ENCODE results near the gene COL5A1. TPM values are rescaled to one million over a fixed set of nuclear protein-coding genes. Genes with fewer than 3 reads are reported as not detected.

Gene COL5A1
- total RNA-seq, 1 experiment from 2014 or later, result 10.6 TPM

GRCh38 chr9:134652291-134653225 lies 11.0 kb downstream of the COL5A1 start:
- Histone ChIP-seq H3K27me3 (ENCODE audit: low read length) (no peaks in the 10 kb centered on the region), H3K9me2 (replicated peaks; ENCODE audit: low read length) (no peaks in the 10 kb centered on the region), H3K36me3 (ENCODE audit: low read depth, low read length) (no peaks in the 10 kb centered on the region), H3F3A (ENCODE audit: low read length, unreplicated experiment) (no peaks in the 10 kb centered on the region), H3K9me3 (ENCODE audit: low read length) (no peaks in the 10 kb centered on the region), H3K4me1 (ENCODE audit: insufficient read depth, low read length) (peaks cover 12% of the 10 kb centered on the region; the same call in 1 of the 2 replicates), H3K9ac (ENCODE audit: low read length) (no peak overlapping the region), H3K27ac (ENCODE audit: low read length) (no peak overlapping the region), H2AFZ (ENCODE audit: low read length) (no peak overlapping the region), H3K4me2 (ENCODE audit: low read length) (no peak overlapping the region), H3K79me2 (ENCODE audit: low read length) (no peaks in the 10 kb centered on the region), H4K20me1 (ENCODE audit: low read length) (no peaks in the 10 kb centered on the region), H3K4me3 (ENCODE audit: low read length) (no peak overlapping the region)
- intact Hi-C loops (cut with micrococcal nuclease), result no loop called here
- ATAC-seq (no peak), DNase-seq (no peak)
- ChIA-PET POLR2A (ENCODE audit: unreplicated experiment) (no interaction called here), CTCF (no interaction called here)
- BruUV-seq (replicated peaks), result no TSS peak
- TF ChIP-seq EZH2 (IDR thresholded peaks at IDR 0.05; ENCODE audit: low read length, unreplicated experiment) (no peak), EZH2phosphoT487 (IDR thresholded peaks at IDR 0.05; ENCODE audit: borderline replicate concordance, low read length) (no peak)
- TF ChIP-seq, protein P1, sequence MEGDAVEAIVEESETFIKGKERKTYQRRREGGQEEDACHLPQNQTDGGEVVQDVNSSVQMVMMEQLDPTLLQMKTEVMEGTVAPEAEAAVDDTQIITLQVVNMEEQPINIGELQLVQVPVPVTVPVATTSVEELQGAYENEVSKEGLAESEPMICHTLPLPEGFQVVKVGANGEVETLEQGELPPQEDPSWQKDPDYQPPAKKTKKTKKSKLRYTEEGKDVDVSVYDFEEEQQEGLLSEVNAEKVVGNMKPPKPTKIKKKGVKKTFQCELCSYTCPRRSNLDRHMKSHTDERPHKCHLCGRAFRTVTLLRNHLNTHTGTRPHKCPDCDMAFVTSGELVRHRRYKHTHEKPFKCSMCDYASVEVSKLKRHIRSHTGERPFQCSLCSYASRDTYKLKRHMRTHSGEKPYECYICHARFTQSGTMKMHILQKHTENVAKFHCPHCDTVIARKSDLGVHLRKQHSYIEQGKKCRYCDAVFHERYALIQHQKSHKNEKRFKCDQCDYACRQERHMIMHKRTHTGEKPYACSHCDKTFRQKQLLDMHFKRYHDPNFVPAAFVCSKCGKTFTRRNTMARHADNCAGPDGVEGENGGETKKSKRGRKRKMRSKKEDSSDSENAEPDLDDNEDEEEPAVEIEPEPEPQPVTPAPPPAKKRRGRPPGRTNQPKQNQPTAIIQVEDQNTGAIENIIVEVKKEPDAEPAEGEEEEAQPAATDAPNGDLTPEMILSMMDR (conservative IDR thresholded peaks at IDR 0.05; ENCODE audit: low read depth, low read length), result no peak

DNA sequence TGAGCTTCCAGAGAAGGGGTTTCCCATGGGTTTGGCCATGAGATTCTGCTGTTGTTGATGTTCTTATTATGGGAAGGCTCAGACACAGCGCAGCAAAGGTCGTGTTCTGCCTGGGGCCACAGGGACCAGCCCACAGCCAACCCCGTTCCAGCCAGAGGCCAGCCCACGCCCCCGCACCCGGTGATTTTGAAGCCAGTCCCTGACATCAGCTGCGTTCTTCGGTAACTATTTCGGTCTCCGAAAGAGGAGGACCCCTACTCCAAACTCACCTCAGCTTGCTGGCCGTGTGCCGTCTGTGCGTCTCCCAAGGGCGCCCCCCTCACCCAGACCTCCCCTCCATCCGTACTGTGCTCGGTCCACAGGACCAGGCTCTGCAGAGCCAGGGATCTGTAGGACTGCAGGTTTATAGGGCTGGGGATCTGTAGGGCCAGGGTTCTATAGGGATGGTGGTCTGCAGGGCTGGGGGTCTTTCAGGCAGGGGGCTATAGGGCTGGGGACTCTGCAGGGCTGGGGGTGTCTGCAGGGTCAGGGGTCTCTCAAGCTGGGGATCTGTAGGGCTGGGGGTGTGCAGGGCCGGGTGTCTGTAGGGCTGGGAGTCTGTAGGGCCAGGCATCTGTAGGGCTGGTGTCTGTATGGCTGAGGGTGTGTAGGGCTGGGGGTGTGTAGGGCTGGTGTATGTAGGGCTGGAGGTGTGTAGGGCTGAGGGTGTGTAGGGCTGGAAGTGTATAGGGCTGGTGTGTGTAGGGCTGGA lies 11.8 kb downstream of the COL5A1 start:
- no peaks in the 10 kb centered on the region for H4K20me1 ChIP-seq (ENCODE audit: low read length)
- intact Hi-C loops (cut with micrococcal nuclease), result no loop called here
- no peak for TF ChIP-seq EZH2 (IDR thresholded peaks at IDR 0.05; ENCODE audit: low read length, unreplicated experiment)
- no peak overlapping the region for H3K9ac ChIP-seq (ENCODE audit: low read length)
- H3K4me3 ChIP-seq (ENCODE audit: low read length), result no peak overlapping the region
- H3F3A ChIP-seq (ENCODE audit: low read length, unreplicated experiment), result no peaks in the 10 kb centered on the region
- peaks cover 11% of the 10 kb centered on the region; the same call in 1 of the 2 replicates for H3K4me1 ChIP-seq (ENCODE audit: insufficient read depth, low read length)
- DNase-seq, result no peak
- no peaks in the 10 kb centered on the region for H3K36me3 ChIP-seq (ENCODE audit: low read depth, low read length)
- CTCF ChIA-PET, result no interaction called here
- no peak overlapping the region for H3K4me2 ChIP-seq (ENCODE audit: low read length)
- no peaks in the 10 kb centered on the region for H3K79me2 ChIP-seq (ENCODE audit: low read length)
- no peak for ATAC-seq
- POLR2A ChIA-PET (ENCODE audit: unreplicated experiment), result no interaction called here
- no peaks in the 10 kb centered on the region for H3K27me3 ChIP-seq (ENCODE audit: low read length)
- no TSS peak for BruUV-seq (replicated peaks)
- no peak overlapping the region for H3K27ac ChIP-seq (ENCODE audit: low read length)
- H3K9me3 ChIP-seq (ENCODE audit: low read length), result no peaks in the 10 kb centered on the region
- H2AFZ ChIP-seq (ENCODE audit: low read length), result no peak overlapping the region
- H3K9me2 ChIP-seq (replicated peaks; ENCODE audit: low read length), result no peaks in the 10 kb centered on the region

DNA sequence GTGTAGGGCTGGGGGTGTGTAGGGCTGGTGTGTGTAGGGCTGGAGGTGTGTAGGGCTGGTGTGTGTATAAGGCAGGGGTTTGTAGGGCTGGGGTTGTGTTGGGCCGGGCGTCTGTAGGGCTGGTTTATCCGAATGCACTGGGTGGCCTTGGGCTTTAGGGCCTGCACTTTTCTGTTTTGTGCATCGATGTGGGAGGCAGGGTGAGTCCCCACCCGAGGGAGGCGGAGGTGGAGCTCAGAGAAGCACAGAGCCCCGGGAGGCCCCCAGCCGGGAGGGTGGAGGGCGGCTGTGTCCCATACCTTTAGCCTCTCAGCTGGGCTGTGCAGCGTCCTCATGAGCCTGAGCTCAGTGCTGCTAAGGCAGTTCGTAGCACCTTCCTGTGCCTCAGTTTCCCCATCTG lies 13.5 kb downstream of the COL5A1 start:
- ChIA-PET POLR2A (ENCODE audit: unreplicated experiment) (no interaction called here), CTCF (no interaction called here)
- Histone ChIP-seq H3K9me3 (ENCODE audit: low read length) (no peaks in the 10 kb centered on the region), H3K4me2 (ENCODE audit: low read length) (no peak overlapping the region), H3K27ac (ENCODE audit: low read length) (no peak overlapping the region), H3K27me3 (ENCODE audit: low read length) (no peaks in the 10 kb centered on the region), H4K20me1 (ENCODE audit: low read length) (no peaks in the 10 kb centered on the region), H3K36me3 (ENCODE audit: low read depth, low read length) (no peaks in the 10 kb centered on the region), H3K4me3 (ENCODE audit: low read length) (no peak overlapping the region), H3K79me2 (ENCODE audit: low read length) (no peaks in the 10 kb centered on the region), H3K9ac (ENCODE audit: low read length) (no peak overlapping the region), H3K4me1 (ENCODE audit: insufficient read depth, low read length) (no peaks in the 10 kb centered on the region), H3K9me2 (replicated peaks; ENCODE audit: low read length) (no peaks in the 10 kb centered on the region), H3F3A (ENCODE audit: low read length, unreplicated experiment) (no peaks in the 10 kb centered on the region), H2AFZ (ENCODE audit: low read length) (no peak overlapping the region)
- intact Hi-C loops (cut with micrococcal nuclease), result no loop called here
- no peak for ATAC-seq
- BruUV-seq (replicated peaks), result no TSS peak
- TF ChIP-seq, protein P1 (conservative IDR thresholded peaks at IDR 0.05; ENCODE audit: low read depth, low read length), result no peak
- TF ChIP-seq EZH2 (IDR thresholded peaks at IDR 0.05; ENCODE audit: low read length, unreplicated experiment) (no peak), EZH2phosphoT487 (IDR thresholded peaks at IDR 0.05; ENCODE audit: borderline replicate concordance, low read length) (no peak)
- no peak for DNase-seq
